Stimulated activated CD8-positive, alpha-beta memory T cell treated with anti-CD3 and anti-CD28 coated beads, Interleukin-4, amount 100 ng/mL, for 4 hours (primary cell): Measurements from ENCODE around the gene PXDC1.
"Not testable (repeated sequence)": the region's sequence is repeated elsewhere in the genome, so short reads cannot be mapped to it uniquely, and the experiment has no call there.

Experiments used
- DNase-seq, 2 donors: peaks; one replicate each; pipeline ENCODE4 v3.0.0-alpha.2; 2020; ENCODE audit warnings: low read depth in 2 of 2, low spot score in 1 of 2

The PXDC1 gene

DNA sequence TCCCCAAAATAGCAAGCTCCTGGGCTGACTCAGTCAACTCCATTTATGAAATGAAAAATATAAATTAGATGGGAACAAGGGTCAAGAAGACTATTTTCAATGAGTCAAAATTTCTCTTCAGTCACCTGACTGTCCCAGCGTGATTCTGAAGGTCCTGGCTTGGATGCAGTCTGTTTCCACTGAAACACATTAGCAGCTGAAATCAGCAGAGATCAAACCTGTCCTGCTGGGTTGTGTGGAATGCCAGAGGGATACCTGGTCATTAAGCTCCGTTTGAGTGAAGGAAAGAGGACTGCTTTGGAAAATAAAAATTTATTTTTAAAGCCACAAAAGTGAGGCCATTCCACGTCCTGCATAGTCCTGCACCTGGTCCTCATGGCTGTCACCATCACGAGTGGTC lies 37.4 kb downstream of the PXDC1 start:
- DNase-seq, result no peak

DNA sequence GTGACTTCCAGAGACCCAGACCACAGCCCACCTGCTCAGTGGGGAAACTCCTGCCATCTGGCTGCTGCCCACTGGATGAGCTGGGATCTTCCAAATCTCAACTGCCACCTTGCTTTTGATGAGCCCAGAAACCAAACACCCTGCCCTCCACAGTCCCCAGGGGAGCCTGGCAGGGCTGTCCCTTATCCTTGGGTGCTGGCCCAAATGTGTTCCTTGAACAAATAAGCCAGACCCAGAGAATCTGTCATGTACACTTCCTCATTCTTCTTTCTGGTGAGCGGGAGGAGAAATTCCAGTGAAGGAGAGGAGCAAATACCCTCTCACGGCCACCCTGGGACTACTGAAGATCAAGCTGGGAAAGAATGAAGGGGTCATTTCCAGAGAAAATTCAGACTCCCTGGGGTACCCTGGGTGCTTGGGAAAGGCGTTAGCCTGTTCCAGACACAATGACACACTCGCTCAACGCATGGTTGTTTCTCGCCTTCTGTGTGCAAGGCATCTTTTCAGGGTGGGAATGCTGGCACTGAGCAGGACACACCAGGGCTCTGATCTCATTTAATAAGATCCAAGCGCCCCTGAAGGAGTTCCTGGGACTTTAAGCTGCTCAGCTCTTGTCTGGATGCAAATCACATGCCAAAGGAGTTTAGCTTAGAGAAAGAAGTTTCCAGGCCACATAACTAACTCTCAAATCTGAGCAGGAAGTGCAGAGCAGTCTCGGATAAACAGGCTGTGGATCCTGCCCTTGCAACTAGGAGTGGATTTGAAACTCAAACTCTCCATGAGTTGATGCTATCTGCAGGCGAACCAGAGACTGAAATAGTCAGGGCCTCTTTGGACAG lies 38.5 kb downstream of the PXDC1 start:
- no peak for DNase-seq

DNA sequence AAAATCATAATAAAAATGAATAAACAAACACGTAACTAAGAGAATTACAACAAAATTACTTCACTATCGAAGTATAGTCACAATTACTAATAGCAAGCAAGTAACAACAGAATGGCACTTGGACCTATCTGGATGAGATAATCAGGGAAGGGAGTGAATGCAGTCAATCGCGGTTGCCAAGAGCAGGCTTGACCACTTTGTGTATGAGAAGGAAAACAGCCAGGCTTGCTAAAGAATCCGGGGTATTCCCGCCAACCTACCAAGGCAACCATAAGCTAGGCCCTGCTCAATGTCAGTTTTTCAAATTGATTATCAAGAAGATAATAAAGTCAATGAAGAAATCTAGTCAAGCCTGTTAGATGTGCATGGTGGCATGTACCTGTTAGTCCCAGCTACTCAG lies 39.7 kb downstream of the PXDC1 start:
- no peak for DNase-seq

DNA sequence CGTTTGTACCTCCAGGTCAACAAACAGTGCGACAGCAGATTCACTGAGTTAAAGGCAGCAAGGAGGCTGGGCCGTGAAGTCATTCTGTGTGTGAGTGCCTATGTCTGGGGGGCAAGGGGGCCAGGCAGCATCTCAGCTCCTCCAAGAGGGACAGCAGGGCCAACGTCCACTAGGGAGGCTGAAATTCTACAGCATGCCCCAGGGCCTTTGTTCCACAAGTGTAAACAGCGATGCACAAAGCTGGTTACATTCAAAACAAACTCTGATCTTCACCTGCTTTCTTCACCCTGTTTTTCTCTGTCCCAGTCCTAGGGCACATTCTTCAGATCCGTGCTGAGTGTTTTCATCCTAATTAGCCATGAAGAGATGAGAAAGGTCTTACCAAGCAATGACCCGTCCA lies 41.1 kb downstream of the PXDC1 start:
- no peak for DNase-seq

DNA sequence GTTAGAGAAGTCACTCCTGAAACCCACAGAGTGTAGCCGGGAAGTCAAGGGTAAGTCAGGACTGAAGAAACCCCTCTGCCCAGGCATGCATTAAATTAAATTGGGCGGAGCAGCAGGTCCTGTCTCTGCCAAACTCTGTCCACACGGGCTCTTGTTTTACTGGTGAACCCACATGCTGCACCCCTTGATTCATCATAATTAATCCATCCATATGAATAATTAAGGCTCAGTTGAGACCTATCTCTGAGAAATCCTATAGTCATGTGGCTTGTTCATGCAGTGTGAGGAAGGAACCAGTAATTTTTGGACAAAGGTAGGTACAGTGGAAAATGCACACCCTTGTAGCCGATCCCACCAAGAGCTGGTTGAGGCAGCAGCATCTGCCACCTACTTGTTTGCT lies 43.0 kb downstream of the PXDC1 start:
- DNase-seq, result no peak

DNA sequence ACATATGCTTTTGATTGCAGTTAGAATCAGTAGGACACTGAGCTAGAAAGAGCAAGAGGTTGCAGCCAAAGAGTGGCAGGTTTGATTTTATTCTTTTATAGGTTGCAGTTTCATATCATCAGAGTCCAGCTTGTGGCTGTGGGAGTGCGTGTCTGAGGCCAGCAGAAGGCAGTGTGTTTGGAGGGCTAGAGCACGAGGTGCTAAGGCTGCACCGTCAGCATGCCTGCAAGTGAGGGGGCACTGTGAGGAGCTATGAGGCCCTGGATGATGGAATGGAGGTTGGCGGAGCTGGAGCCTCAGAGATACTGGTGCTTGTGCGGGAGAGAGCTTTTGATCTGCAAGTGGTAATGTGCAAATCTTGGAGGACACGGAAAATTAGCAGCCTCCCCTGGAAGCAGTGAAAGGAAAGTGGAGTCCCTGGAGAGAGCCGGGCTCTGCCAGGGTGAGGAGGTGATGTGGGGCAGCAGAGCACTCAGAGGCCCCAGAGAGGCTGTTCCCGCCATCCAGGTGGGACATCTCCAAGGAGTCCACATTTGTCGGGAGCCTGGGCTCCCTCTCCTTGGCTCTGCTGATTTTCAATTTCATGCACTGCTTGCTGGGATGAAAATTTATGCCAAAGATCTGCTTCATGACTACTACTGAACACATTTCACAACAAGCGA lies 43.6 kb downstream of the PXDC1 start:
- no peak for DNase-seq

DNA sequence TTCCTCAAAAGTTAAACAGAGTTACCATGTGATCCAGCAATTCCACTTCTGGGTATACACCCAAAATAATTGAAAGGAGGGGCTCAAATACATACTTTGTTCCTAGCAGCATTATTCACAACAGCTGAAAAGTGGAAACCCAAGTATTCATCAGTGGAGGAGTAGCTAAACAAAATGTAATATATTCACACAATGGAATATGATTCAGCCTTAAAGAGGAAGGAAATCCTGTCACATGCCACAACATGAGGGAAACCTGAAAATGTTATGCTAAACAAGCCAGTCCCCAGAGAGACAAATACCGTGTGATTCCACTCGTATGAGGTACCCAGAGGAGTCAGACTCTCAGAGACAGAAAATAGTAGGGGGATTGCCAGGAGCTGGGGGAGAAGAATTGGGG lies 44.5 kb downstream of the PXDC1 start:
- no peak for DNase-seq

DNA sequence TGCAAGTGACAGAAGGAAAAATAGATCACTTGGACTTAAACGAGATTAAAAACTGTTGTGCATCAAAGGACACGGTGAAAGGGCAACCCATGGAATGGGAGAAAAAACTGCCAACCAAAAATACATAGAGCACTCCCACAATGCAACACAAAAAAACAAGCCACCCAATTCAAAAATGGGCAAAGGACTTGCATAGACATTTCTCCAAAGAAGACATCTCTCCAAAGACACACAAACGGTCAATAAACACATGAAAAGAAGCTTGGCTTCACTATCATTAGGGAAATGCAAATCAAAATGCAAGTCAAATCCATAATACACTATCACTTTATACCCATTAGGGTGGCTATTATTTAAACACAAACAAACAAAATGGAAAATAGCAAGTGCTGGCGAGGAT lies 45.0 kb downstream of the PXDC1 start:
- DNase-seq, result no peak

DNA sequence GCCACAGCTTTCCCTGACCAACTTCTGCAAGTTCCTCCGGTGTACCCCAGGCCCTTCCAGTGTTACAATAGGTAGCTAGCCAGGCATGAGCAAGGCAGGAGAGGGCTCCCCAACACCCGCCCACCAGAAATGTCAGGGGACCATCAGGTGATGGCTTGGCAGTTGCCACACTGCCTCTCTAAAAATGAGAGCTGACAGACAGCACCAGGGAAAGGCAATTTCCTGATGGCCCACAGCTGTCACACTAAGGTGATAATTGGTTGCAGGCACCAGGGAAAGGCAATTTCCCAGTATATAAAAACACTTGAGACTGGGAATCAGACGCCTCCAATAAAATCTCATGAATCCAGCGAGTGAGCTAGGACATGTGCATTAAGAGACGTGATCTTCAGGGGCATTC lies 49.9 kb downstream of the PXDC1 start:
- DNase-seq, result no peak

DNA sequence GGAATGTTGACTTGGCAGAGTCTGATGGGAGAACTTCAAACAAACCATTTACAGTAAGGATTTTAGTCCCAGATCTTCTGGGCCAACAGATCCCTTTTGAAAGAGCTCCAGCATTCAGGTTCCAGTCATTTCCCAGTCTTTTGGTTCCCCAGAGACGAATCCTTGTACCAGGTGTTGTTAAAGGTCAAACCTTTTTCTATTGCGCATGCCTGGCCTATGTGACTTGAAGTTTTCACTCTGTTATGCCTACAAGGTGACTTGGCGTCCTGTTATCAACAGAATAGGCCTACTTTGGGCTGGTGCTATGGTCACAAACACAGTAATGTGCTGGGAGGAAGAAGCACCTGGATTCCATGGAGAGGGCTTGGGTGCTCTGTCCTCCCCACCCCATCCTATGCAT lies 52.3 kb downstream of the PXDC1 start:
- DNase-seq, result no peak

DNA sequence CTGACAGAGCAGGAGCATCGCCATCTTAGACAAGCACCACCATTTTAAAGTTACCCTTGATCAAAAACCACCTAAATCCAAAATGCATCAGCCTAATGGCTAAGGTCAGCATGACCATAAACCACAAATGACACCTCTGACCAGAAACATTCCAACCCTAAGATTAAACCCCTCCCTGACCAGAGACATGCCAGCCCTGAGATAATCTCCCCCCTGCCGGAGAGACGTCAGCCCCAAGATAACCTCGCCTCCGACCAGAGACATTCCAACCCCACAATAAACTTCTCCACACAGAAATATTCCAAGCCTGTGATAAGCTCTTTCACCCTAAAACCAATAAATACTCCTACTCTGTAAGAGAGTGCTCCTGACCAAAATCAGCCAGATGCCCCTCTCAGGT lies 53.5 kb downstream of the PXDC1 start:
- no peak for DNase-seq

DNA sequence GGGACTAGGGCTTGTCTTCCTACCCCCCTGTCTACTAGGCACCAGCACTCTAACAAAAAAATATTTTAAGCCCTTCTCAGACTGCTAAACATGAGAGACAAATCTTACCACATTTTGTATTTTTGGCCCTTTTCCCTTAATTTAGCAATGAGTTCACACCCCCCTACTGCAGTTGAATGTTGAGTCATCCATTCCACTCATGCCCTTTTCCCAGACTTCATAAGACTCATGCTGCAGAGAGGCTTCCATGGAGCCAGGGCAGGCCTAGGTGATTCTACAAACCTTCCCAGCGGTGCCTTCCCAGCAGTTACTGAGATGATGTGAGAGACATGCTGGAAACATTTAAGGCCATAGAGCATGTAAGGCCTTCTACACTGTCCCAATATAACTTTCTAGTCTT lies 53.9 kb downstream of the PXDC1 start:
- DNase-seq, result no peak

DNA sequence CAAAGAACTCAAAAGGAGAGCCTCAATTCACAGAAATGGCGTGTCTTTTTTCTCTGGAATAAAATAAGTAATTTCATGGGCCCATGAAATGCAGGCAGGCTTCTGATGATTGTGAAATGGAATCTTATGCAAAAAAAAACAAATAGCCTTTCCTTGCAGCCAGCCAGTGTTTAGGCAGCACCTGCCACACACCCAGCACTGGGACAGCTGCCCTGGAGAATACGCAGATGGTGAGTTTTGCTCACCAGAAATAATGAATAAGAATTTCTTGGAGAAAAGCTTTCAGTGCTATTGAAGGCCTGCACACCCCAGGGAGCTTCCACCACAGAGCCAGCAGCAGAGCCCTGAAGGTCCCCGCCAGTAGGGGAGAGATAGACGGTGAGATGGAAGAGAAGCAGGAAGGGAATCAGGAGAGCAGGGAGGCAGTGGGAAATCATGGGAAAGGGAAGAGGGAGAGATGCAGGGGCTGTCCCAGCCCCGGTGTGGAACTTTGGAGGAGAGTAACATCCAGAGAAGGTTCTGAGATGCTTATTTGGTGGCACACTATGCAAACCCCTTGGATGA lies 54.9 kb downstream of the PXDC1 start:
- DNase-seq, result no peak

DNA sequence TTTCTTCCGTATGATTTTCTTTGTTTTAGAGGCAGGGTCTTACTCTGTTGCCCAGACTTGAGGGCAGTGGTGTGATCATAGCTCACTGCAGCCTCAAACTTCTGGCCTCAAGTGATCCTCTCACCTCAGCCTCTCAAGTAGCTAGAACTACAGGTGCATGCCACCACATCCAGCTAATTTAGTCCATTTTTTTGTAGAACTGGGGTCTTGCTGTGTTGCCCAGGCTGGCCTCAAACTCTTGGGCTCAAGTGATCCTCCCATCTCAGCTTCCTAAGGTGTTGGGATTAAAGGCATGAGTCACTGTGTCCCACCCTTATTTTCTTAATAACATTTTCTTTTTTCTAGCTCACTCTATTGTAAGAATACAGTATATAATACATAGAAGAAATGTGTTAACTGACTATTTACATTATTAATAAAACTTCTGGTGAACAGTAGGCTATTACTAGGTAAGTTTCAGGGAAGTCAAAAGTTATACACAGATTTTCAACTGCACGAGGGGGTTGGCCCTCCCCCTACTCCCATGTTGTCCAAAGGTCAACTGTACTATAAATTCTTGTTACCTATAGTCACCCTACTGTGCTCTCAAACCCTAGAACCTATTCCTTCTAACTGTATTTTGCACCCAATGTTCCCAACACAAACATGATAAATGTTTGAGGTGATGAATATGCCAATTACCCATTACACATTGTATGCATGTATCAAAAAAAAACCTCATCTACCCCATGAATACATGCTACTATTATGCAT lies 56.3 kb downstream of the PXDC1 start:
- no peak for DNase-seq

DNA sequence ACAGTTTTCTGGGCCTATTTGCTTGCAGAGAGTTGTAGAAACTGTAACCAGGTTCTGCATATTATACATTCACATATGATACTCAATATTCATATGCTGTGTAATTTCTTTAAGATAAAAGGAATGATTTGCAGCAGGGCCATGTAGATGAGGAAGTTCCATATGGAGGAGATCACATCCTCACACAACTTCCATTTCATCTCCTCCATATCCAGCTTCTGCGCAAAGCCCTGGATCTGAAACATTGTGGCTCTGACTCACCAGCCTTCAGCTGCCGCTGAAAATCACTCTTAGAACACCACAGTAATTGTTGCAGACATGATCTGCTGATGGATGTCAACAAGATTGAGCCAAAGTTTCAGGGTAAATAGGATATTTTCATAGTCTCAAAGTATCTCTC lies 57.7 kb downstream of the PXDC1 start:
- DNase-seq, result no peak

DNA sequence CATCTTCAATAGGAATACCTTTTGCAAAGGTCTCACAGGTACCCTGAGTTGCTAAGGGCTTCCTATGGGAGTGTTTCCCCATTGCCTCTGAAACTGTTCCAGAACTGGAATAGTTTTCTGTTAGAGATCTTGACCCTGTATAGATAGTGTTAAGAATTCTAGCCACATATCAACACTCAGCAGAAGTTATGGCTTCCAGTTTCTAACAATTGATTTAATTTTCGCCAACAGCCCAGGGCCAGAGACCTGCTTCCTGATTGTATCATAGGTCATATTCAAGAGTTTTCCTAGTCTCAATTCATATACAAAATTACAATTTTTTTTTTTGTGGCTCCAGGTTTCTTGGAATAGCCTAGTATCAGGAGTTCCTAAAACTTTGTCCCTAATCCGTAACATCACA lies 61.0 kb downstream of the PXDC1 start:
- DNase-seq, result no peak

DNA sequence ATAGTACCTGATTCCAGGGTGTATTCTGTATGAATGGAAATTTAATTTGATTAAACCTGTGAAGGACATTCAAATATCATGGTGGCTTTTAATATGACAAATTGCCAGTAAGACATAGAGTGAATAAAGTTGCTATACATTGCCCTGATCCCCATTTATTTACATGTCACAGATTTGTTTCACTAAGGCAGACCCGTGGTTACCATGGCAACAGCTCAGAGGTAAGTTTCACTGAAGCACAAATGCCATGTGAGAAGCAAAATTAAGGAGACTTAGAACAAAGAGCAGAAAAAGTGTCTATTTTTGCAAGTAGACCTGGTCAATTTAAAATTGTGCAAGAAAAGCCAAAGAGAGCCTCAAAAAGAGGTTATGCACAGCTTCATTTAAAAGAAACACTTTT lies 63.7 kb downstream of the PXDC1 start:
- DNase-seq, result no peak

DNA sequence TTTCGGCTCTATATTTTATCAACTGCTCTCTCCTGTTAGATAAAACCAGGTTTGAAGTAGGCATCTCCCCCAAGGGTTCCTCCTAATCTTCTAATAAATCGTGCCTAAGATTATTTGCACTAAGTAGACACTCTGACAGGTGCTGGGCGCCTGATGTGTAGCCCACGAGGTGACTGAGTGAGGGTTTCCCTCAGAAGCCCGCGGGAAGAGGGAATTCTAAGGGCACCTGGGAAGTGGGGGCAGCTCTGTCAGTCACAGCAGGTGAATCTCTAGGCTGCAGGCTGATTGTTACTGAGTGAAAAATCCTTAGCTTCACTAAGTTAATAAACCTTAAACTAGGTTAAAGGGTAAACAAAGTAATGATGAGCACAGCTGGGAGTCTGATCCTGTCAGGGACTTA lies 68.2 kb downstream of the PXDC1 start:
- DNase-seq, result no peak

DNA sequence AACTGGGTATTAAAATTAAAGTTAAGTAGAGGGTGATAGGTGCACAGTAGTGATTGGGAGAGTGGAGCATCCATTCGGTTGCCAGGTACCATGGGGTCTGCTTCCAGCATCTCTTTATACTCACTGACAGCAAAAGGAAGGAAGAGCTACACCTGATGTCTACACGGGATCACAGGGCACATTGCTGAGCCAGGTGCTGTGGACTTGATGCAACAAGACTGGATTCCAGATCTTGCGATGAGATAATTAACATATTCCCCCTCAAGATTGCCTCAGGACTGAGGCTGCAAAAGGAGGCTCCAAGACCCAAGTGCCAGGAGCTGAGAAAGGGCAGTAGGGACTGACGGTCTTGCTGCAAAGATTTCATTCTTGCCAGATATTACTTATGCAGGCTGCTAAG lies 72.6 kb downstream of the PXDC1 start:
- DNase-seq, result no peak

DNA sequence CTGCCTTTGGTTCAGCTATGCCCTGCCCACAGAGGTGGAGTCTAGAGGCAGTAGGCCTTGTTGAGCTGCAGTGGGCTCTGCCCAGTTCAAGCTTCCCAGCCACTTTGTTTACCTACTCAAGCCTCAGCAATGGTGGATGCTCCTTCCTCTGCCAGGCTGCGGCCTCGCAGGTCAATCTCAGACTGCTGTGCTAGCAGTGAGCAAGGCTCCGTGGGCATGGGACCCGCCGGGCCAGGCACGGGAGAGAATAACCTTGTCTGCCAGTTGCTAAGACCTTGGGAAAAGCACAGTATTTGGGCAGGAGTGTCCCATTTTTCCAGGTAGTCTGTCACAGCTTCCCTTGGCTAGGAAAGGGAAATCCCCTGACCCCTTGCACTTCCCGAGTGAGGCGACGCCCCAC lies 73.8 kb downstream of the PXDC1 start:
- DNase-seq, result not testable (repeated sequence)

DNA sequence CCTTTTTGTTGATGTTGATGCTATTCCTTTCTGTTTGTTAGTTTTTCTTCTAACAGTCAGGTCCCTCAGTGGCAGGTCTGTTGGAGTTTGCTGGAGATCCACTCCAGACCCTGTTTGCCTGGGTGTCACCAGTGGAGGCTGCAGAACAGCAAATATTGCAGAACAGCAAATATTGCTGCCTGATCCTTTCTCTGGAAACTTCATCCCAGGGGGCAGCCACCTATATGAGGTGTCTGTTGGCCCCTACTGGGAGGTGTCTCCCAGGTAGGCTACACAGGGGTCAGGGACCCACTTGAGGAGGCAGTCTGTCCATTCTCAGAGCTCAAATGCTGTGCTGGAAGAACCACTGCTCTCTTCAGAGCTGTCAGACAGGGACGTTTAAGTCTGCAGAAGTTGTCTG lies 74.2 kb downstream of the PXDC1 start:
- DNase-seq, result not testable (repeated sequence)
